Esophagus muscularis mucosa (tissue), 4 donors: ENCODE measurements around the gene CLSTN1. TPM values are rescaled to one million over a fixed set of nuclear protein-coding genes. Genes with fewer than 3 reads are reported as not detected.
A peak's percentile ranks its signal among the peaks of the same experiment; 100 is the strongest.

Source experiments
- DNase-seq: peaks from one replicate; pipeline ENCODE4 v3.0.0-alpha.2; 2017; ENCODE audit errors: extremely low spot score
- H3K27ac ChIP-seq, 4 donors: fragments of 200-600 bp; sonication (generic); replicated peaks in 1 of 4; 1 replicate in 3 of 4; 2 replicates in 1 of 4; pipeline ENCODE4 v1.5.1; 2016 to 2019; ENCODE audit warnings: mild to moderate bottlenecking in 1 of 4
- H3K27me3 ChIP-seq, 4 donors: fragments of 200-600 bp; sonication (generic); one replicate each; pipeline versions ENCODE4 v1.5.1 to v1.6.0; 2016 to 2019
- H3K36me3 ChIP-seq, 4 donors: fragments of 200-600 bp; sonication (generic); one replicate each; pipeline ENCODE4 v1.5.1; 2016 to 2019
- H3K4me1 ChIP-seq, 4 donors: fragments of 200-600 bp; sonication (generic); one replicate each; pipeline ENCODE4 v1.5.1; 2016 to 2019
- H3K4me3 ChIP-seq, 4 donors: fragments of 200-600 bp; sonication (generic); 1 replicate in 2 of 4; 2 replicates in 2 of 4; pipeline ENCODE4 v1.5.1; 2016 to 2019; ENCODE audit warnings: mild to moderate bottlenecking in 4 of 4, moderate library complexity in 1 of 4
- H3K9me3 ChIP-seq, 4 donors: fragments of 200-600 bp; sonication (generic); 1 replicate in 3 of 4; 2 replicates in 1 of 4; pipeline ENCODE4 v1.5.1; 2016 to 2019
- EP300 ChIP-seq: sonication (generic); formaldehyde crosslinking; IDR thresholded peaks from one replicate; pipeline ENCODE4 v1.6.1; 2017; ENCODE audit warnings: antibody characterized with exemption
- POLR2A ChIP-seq: fragments of 450-650 bp; IDR thresholded peaks from one replicate; pipeline ENCODE4 v1.6.1; 2017; ENCODE audit warnings: antibody characterized with exemption, moderate library complexity, mild to moderate bottlenecking, low read depth
- POLR2AphosphoS5 ChIP-seq, 2 donors: sonication (generic); formaldehyde crosslinking; IDR thresholded peaks; one replicate each; pipeline ENCODE4 v1.6.1; 2017; ENCODE audit warnings: antibody characterized with exemption in 2 of 2
- WGBS: methylation state at CpG from one replicate; pipeline ENCODE4 v1.1.5; 2018; 5-methylcytosine and 5-hydroxymethylcytosine counted together
- intact Hi-C: fragments of 100-400 bp; cut with DNase I; formaldehyde crosslinking; loops from one replicate; pipeline ENCODE4 v1.15.1; 2023
- total RNA-seq, 4 donors: library from RNA; depleted of rRNA; stranded (reverse); fragments of >200 nt; gene quantifications; one replicate each; pipeline versions ENCODE4 v1.1.0 to v1.2.1, GENCODE V29; 2016
- TF ChIP-seq, protein P1 (sequence below), 3 experiments: fragments of 200-600 bp in 2 of 3; fragments of 450-650 bp in 1 of 3; sonication (generic) in 2 of 3; IDR thresholded peaks; one replicate each; pipeline ENCODE4 v1.5.1; 2017 to 2019; ENCODE audit warnings: antibody characterized with exemption in 3 of 3, mild to moderate bottlenecking in 2 of 3, moderate library complexity in 1 of 3

The CLSTN1 gene
- total RNA-seq, 4 donors from 2014 or later = 47.1 to 109 (median 72.3) TPM

DNA sequence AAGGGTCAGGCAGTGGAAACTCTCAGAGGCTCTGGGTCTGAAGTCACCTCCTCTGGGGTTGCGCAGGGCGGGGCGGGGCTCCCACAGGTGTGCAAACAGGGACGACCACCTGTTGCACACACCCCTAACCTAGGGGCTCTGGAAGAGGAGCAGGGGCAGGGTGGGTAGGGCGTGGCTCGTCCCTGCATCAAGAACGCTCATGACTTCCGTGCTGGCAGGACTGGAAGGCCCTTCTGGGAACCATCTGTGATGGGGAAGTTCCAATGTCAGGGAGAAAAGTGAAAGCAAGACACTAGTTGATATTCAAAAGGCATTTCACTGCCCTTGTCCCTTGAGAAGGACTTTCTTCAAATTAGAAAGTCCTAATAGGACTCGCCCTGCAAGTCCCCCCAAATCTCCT lies 22.1 kb upstream of the CLSTN1 start:
- H3K4me1 ChIP-seq = peaks cover 20 to 35% (median 27%) of the 10 kb centered on the region in 4 donors
- WGBS = 70% methylated on average over 9 of the region's 9 CpGs
- intact Hi-C loops = no loop called here
- no peak overlapping the region for H3K4me3 ChIP-seq
- peaks cover 0 to 20% (median 12%) of the 10 kb centered on the region in 4 donors for H3K36me3 ChIP-seq
- H3K27ac ChIP-seq = no peak overlapping the region
- H3K9me3 ChIP-seq = no peaks in the 10 kb centered on the region
- DNase-seq = no peak
- TF ChIP-seq POLR2A (no peak), EP300 (no peak), POLR2AphosphoS5 (IDR thresholded peaks at IDR 0.05) (no peak)
- TF ChIP-seq, protein P1, sequence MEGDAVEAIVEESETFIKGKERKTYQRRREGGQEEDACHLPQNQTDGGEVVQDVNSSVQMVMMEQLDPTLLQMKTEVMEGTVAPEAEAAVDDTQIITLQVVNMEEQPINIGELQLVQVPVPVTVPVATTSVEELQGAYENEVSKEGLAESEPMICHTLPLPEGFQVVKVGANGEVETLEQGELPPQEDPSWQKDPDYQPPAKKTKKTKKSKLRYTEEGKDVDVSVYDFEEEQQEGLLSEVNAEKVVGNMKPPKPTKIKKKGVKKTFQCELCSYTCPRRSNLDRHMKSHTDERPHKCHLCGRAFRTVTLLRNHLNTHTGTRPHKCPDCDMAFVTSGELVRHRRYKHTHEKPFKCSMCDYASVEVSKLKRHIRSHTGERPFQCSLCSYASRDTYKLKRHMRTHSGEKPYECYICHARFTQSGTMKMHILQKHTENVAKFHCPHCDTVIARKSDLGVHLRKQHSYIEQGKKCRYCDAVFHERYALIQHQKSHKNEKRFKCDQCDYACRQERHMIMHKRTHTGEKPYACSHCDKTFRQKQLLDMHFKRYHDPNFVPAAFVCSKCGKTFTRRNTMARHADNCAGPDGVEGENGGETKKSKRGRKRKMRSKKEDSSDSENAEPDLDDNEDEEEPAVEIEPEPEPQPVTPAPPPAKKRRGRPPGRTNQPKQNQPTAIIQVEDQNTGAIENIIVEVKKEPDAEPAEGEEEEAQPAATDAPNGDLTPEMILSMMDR (IDR thresholded peaks at IDR 0.05) = no peak
- no peaks in the 10 kb centered on the region for H3K27me3 ChIP-seq

DNA sequence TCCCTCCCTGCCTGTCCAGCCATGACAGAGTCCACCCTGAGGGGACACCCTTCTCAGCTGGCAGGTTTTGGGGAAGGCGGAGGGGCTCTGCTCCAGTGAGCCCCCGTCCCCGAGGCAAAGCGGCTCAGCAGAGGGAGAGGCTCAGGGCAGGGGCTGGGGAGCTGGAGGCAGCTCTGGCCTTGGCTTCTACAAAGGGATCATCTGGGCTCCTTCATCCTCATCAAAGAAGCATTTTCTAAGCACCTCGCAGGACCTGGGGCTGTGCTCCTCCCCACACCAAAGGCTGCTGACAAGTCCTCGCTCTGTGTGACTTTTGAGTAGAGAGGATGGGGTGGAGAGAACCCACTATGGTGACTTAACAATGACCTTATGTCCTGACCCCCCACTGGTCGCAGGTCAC lies 21.0 kb upstream of the CLSTN1 start:
- H3K9me3 ChIP-seq = no peaks in the 10 kb centered on the region
- DNase-seq = no peak
- no peaks in the 10 kb centered on the region for H3K27me3 ChIP-seq
- WGBS = 87% methylated on average over 7 of the region's 7 CpGs
- H3K4me1 ChIP-seq = peaks cover 20 to 35% (median 27%) of the 10 kb centered on the region in 4 donors
- intact Hi-C loops = no loop called here
- no peak overlapping the region for H3K4me3 ChIP-seq
- TF ChIP-seq, protein P1 (IDR thresholded peaks at IDR 0.05) = no peak
- TF ChIP-seq POLR2A (no peak), POLR2AphosphoS5 (IDR thresholded peaks at IDR 0.05) (no peak), EP300 (no peak)
- H3K36me3 ChIP-seq = peaks cover 0 to 12% (median 6%) of the 10 kb centered on the region in 4 donors
- peak overlapping the region in 1 of 4 donors; percentile 30 for H3K27ac ChIP-seq

DNA sequence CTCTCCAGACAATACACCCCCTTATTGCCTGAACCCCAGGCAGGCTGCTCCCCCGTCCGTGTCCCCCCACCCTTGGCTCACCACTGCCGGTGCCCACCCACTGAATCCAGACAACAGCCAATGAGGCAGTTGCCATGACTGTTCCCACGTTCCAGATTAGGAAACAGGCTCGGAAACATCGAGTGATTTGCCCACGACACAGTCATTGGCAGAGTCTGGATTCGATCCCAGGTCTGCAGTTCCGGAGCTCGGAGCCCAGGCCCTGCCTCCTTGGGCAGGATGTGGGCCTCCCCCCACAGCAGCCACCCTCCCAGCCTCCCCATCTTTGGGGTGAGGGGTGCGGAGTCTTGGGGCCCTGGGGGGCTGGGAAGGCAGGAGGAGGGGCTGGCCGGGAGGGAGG lies 20.3 kb upstream of the CLSTN1 start:
- no peaks in the 10 kb centered on the region for H3K9me3 ChIP-seq
- intact Hi-C loops = no loop called here
- H3K4me3 ChIP-seq = no peak overlapping the region
- H3K36me3 ChIP-seq = peaks cover 0 to 5% (median under 1%) of the 10 kb centered on the region in 4 donors
- TF ChIP-seq, protein P1 (IDR thresholded peaks at IDR 0.05) = no peak
- TF ChIP-seq POLR2A = no peak
- TF ChIP-seq POLR2AphosphoS5 (IDR thresholded peaks at IDR 0.05) = no peak
- no peak for TF ChIP-seq EP300
- WGBS = 48% methylated on average over 8 of the region's 12 CpGs
- H3K4me1 ChIP-seq = peaks cover 20 to 35% (median 27%) of the 10 kb centered on the region in 4 donors
- peak overlapping the region in 1 of 4 donors; percentile 30 for H3K27ac ChIP-seq
- H3K27me3 ChIP-seq = no peaks in the 10 kb centered on the region
- no peak for DNase-seq

DNA sequence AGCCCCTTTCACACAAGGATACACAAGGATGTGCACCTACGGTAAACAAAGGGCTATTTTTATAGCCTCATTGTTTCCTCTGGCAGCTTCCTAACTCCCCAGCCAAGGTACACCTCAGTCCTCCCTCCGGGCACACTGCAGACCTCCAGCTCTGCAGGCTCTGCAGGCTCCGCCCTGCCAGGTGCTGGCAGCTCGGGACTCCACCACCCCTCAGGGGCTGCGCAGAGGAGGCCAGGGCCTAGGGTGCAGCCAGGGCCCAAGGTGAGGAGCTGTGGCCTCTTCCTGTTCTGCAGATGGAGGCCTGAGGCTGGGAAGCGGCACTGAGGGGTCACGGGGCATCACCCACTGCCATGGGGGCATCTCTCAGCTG lies 19.8 kb upstream of the CLSTN1 start:
- no peak overlapping the region for H3K4me3 ChIP-seq
- TF ChIP-seq POLR2A (no peak), EP300 (no peak), POLR2AphosphoS5 (IDR thresholded peaks at IDR 0.05) (no peak)
- TF ChIP-seq, protein P1 (IDR thresholded peaks at IDR 0.05) = no peak
- no peaks in the 10 kb centered on the region for H3K9me3 ChIP-seq
- no peak for DNase-seq
- peak overlapping the region in 1 of 4 donors; percentile 30 for H3K27ac ChIP-seq
- no peaks in the 10 kb centered on the region for H3K27me3 ChIP-seq
- intact Hi-C loops = no loop called here
- WGBS = 100% methylated on average over 2 of the region's 7 CpGs
- peaks cover 0 to 4% (median 0%) of the 10 kb centered on the region in 4 donors for H3K36me3 ChIP-seq
- H3K4me1 ChIP-seq = peaks cover 20 to 33% (median 27%) of the 10 kb centered on the region in 4 donors
